Endothelial cell of umbilical vein (primary cell): ENCODE results near the gene BSPRY. TPM values are rescaled to one million over a fixed set of nuclear protein-coding genes. Genes with fewer than 3 reads are reported as not detected.

Source experiments
- BruUV-seq: library from RNA; stranded (reverse); fragments of 400-500 nt; replicated peaks from 2 replicates; lab custom pipeline; 2021; lab: Mats Ljungman, UMichigan
- CTCF ChIA-PET: fragments of 300-600, 350-600 bp; sonication (Branson Sonifier 250); formaldehyde crosslinking; loops from one replicate; lab custom pipeline; 2021; ENCODE audit warnings: antibody characterized with exemption, inconsistent platforms; lab: Charles Lee
- POLR2A ChIA-PET: fragments of 300-600, 350-600 bp; sonication (Branson Sonifier 250); formaldehyde crosslinking; loops from one replicate; lab custom pipeline; 2021; ENCODE audit warnings: antibody characterized with exemption, inconsistent platforms; lab: Charles Lee
- DNase-seq: peaks from one replicate; pipeline ENCODE4 v3.0.0-alpha.2; 2011; ENCODE audit warnings: low read depth, low spot score
- FAIRE-seq: peaks from 2 replicates; lab custom pipeline; 2011; peaks lifted over from hg19 to GRCh38; lab: Jason Lieb, UNC
- H2AFZ ChIP-seq: 2 replicates; pipeline ENCODE4 v1.6.0; 2012; ENCODE audit warnings: low read depth, low read length, control low read depth, inconsistent platforms
- H3K27ac ChIP-seq: 2 replicates; pipeline ENCODE4 v1.5.1; 2011; ENCODE audit warnings: low read depth, mild to moderate bottlenecking, control low read depth, low read length, moderate library complexity; ENCODE audit not compliant: insufficient read depth
- H3K27me3 ChIP-seq, 2 experiments: 2 replicates each; pipeline versions ENCODE4 v1.6.0 to v1.6.1; 2011; ENCODE audit warnings: low read length in 2 of 2, mixed read lengths in 1 of 2; ENCODE audit not compliant: control insufficient read depth in 2 of 2, insufficient read depth in 2 of 2
- H3K36me3 ChIP-seq, 2 experiments: 2 replicates in 1 of 2; 3 replicates in 1 of 2; pipeline ENCODE4 v1.5.1; 2011; ENCODE audit warnings: low read length in 2 of 2, mild to moderate bottlenecking in 1 of 2, moderate library complexity in 1 of 2; ENCODE audit not compliant: control insufficient read depth in 2 of 2, insufficient read depth in 2 of 2; ENCODE audit errors: extremely low read depth in 1 of 2
- H3K4me1 ChIP-seq: 3 replicates; pipeline ENCODE4 v1.5.1; 2011; ENCODE audit warnings: mild to moderate bottlenecking, low read length; ENCODE audit not compliant: control insufficient read depth, insufficient read depth; ENCODE audit errors: extremely low read depth
- H3K4me2 ChIP-seq: 2 replicates; pipeline ENCODE4 v1.6.1; 2011; ENCODE audit warnings: low read length, control low read depth, mixed read lengths; ENCODE audit not compliant: insufficient read depth
- H3K4me3 ChIP-seq, 3 experiments: fragments of 200-600 bp in 1 of 3; sonication (generic), shearing (Covaris generic) in 1 of 3; replicated peaks in 1 of 3; 2 replicates each; pipeline ENCODE4 v1.5.1; 2011 to 2016; ENCODE audit warnings: control low read depth in 3 of 3, low read length in 3 of 3, mild to moderate bottlenecking in 2 of 3, inconsistent platforms in 1 of 3, low read depth in 1 of 3, moderate library complexity in 1 of 3; ENCODE audit not compliant: insufficient read depth in 1 of 3
- H3K79me2 ChIP-seq: 2 replicates; pipeline ENCODE4 v1.6.0; 2012; ENCODE audit warnings: low read length, inconsistent platforms; ENCODE audit not compliant: control insufficient read depth, insufficient read depth
- H3K9ac ChIP-seq: replicated peaks from 2 replicates; pipeline ENCODE3; 2011; ENCODE audit warnings: low read length, control low read depth; ENCODE audit not compliant: insufficient read depth; ENCODE audit errors: extremely low read depth
- H3K9me1 ChIP-seq: replicated peaks from 3 replicates; pipeline ENCODE4 v1.6.0; 2011; ENCODE audit warnings: mild to moderate bottlenecking, low read length; ENCODE audit not compliant: control insufficient read depth, insufficient read depth; ENCODE audit errors: extremely low read depth
- H3K9me3 ChIP-seq: replicated peaks from 2 replicates; pipeline ENCODE4 v1.5.1; 2012; ENCODE audit warnings: low read length, inconsistent platforms; ENCODE audit not compliant: control insufficient read depth, insufficient read depth
- H4K20me1 ChIP-seq: replicated peaks from 2 replicates; pipeline ENCODE3; 2011; ENCODE audit warnings: mild to moderate bottlenecking, low read length; ENCODE audit not compliant: control insufficient read depth, insufficient read depth; ENCODE audit errors: extremely low read depth
- CTCF ChIP-seq, 2 donors: IDR thresholded peaks; 1 replicate in 1 of 2; 2 replicates in 1 of 2; pipeline ENCODE4 v1.5.1; 2011; ENCODE audit warnings: low read length in 2 of 2, mild to moderate bottlenecking in 2 of 2, moderate library complexity in 2 of 2, control low read depth in 1 of 2, inconsistent platforms in 1 of 2, low read depth in 1 of 2; ENCODE audit not compliant: insufficient read depth in 1 of 2; ENCODE audit errors: extremely low read depth in 1 of 2
- EZH2 ChIP-seq: IDR thresholded peaks from 2 replicates; pipeline ENCODE4 v1.6.1; 2012; ENCODE audit warnings: borderline replicate concordance, low read depth, mild to moderate bottlenecking, moderate library complexity, low read length, inconsistent platforms; ENCODE audit not compliant: severe bottlenecking
- FOS ChIP-seq: IDR thresholded peaks from 2 replicates; pipeline ENCODE4 v1.6.1; 2011; ENCODE audit warnings: mild to moderate bottlenecking, low read length, moderate library complexity, borderline replicate concordance; ENCODE audit not compliant: insufficient read depth
- GATA2 ChIP-seq: IDR thresholded peaks from 2 replicates; pipeline ENCODE4 v1.7.0; 2011; ENCODE audit warnings: low read depth, mild to moderate bottlenecking, moderate library complexity, mixed read lengths, low read length; ENCODE audit not compliant: insufficient read length, insufficient read depth
- JUN ChIP-seq: IDR thresholded peaks from 2 replicates; pipeline ENCODE4 v1.6.1; 2011; ENCODE audit warnings: borderline replicate concordance, low read depth; ENCODE audit not compliant: insufficient read length, insufficient read depth
- MAX ChIP-seq: IDR thresholded peaks from 2 replicates; pipeline ENCODE4 v1.6.1; 2011; ENCODE audit not compliant: insufficient read depth, insufficient read length
- MYC ChIP-seq: IDR thresholded peaks from one replicate; pipeline ENCODE4 v1.6.1; 2011; ENCODE audit warnings: mild to moderate bottlenecking, low read depth, low read length
- POLR2A ChIP-seq: IDR thresholded peaks from 2 replicates; pipeline ENCODE4 v1.6.1; 2012; ENCODE audit warnings: low read depth, mild to moderate bottlenecking, control low read depth, low read length
- POLR2AphosphoS5 ChIP-seq: IDR thresholded peaks from 2 replicates; pipeline ENCODE4 v1.6.1; 2012; ENCODE audit warnings: low read depth, mild to moderate bottlenecking, control low read depth, low read length, moderate library complexity; ENCODE audit not compliant: insufficient read depth
- dilution Hi-C: fragments of 300-500 bp; cut with MboI; formaldehyde crosslinking; loops from one replicate; pipeline ENCODE4 v1.15.0; 2019; ENCODE audit warnings: low sequenced_read_pairs; ENCODE audit not compliant: extremely low pct_ligation_motif_present
- intact Hi-C: fragments of 100-400 bp; cut with micrococcal nuclease; formaldehyde crosslinking; loops from one replicate; pipeline ENCODE4 v1.10.0; 2022
- polyA plus RNA-seq, 4 experiments: library from polyadenylated mRNA; depleted of rRNA in 3 of 4; stranded (reverse) in 3 of 4; unstranded in 1 of 4; fragments of >200 nt; gene quantifications; 2 replicates each; pipeline versions ENCODE4 v1.2.1 to v1.2.3, GENCODE V29; 2011 to 2012; ENCODE audit warnings: missing spikeins in 1 of 4
- total RNA-seq: library from RNA; stranded (reverse); gene quantifications from 2 replicates; pipeline ENCODE4 v1.2.3, GENCODE V29; 2021

The BSPRY gene
- total and polyA plus RNA-seq, 2 donors (not counting 3 experiments of a cell fraction or from before 2014, with no cell fraction given) = not detected

- H3K9ac ChIP-seq = no peak overlapping the region
- BruUV-seq = no TSS peak
- no peak overlapping the region for H3K4me3 ChIP-seq
- CTCF ChIA-PET = interaction anchor here (0.8 to 1.7 kb wide), 3 partner anchors 11 to 51 kb away, joined by 3 to 5 read pairs (median 3); partner anchors contain the start of gene HDHD3
- no peaks in the 10 kb centered on the region for H3K9me3 ChIP-seq
- dilution Hi-C loops = no loop called here
- H4K20me1 ChIP-seq = no peaks in the 10 kb centered on the region
- H3K27ac ChIP-seq = no peak overlapping the region
- FAIRE-seq (no peak), DNase-seq (no peak)
- TF ChIP-seq POLR2A (no peak), MAX (no peak), JUN (no peak), GATA2 (no peak), MYC (no peak), CTCF (IDR thresholded peaks at IDR 0.05; ENCODE audit: extremely low read depth in 1 of 2, insufficient read depth in 1 of 2, low read depth in 1 of 2, low read length in 2 of 2) (no peak), POLR2AphosphoS5 (no peak), EZH2 (no peak), FOS (no peak)
- H3K4me1 ChIP-seq = peaks cover 3% of the 10 kb centered on the region
- H3K9me1 ChIP-seq = no peaks in the 10 kb centered on the region
- POLR2A ChIA-PET = interaction anchor here (0.9 kb wide), 1 partner anchor 8 kb away, joined by 3 read pairs; the partner anchor contains the start of gene WDR31
- no peaks in the 10 kb centered on the region for H3K36me3 ChIP-seq
- peaks cover 38 to 52% of the 10 kb centered on the region in 2 experiments for H3K27me3 ChIP-seq
- no peaks in the 10 kb centered on the region for H3K79me2 ChIP-seq
- intact Hi-C loops = no loop called here
- H2AFZ ChIP-seq = no peak overlapping the region
- no peak overlapping the region for H3K4me2 ChIP-seq
Measured at GRCh38 chr9:113348437-113348836, 904 bp upstream of the BSPRY start.
